NOMO-1 treated with dmso at 0.1 percent for 144 hours (cell line): ENCODE data around the gene ADARB2.
"Not testable (repeated sequence)": the region's sequence is repeated elsewhere in the genome, so short reads cannot be mapped to it uniquely, and the experiment has no call there.

ENCODE experiments used
- DNase-seq: peaks from one replicate; lab custom pipeline; 2025; ENCODE audit not compliant: unreplicated experiment; lab: John Stamatoyannopoulos, UW

The ADARB2 gene

GRCh38 chr10:1617376-1618317 lies 119.7 kb downstream of the ADARB2 start:
- DNase-seq = not testable (repeated sequence)

DNA sequence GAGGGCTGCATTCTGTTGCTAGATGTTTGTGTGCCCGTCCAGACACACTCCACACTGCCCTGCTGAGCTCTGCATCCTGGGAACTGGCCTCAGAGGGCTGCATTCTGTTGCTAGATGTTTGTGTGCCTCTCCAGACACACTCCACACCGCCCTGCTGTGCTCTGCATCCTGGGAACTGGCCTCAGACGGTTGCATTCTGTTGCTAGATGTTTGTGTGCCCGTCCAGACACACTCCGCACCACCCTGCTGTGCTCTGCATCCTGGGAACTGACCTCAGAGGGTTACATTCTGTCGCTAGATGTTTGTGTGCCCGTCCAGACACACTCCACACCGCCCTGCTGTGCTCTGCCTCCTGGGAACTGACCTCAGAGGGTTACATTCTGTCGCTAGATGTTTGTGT lies 120.6 kb downstream of the ADARB2 start:
- DNase-seq = not testable (repeated sequence)

- DNase-seq = no peak
Observed at GRCh38 chr10:1615186-1615954, 122.0 kb downstream of the ADARB2 start.

- DNase-seq = no peak
Observed at GRCh38 chr10:1613511-1613910, 123.8 kb downstream of the ADARB2 start.

DNA sequence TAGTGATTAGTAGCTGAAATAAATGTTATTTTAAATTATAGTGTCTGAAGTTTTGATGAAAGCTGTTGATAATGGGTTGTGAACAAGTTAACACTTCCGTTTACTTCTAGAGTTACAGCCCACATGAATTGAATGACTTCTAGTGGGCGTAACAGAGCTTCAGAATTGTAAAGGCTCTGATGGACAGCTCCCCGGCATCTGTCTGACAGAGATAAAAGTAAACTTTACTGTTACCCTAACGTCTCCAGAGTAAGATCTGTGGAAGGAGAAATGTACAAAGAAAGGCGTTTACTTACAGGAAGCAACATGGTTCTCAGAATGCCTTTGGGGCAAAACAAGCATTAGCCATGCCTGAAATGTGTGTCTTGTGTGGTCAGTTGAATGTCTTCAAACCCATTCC lies 124.4 kb downstream of the ADARB2 start:
- no peak for DNase-seq

- DNase-seq = no peak
Observed at GRCh38 chr10:1611936-1612550, 125.3 kb downstream of the ADARB2 start.

GRCh38 chr10:1610986-1611770 lies 126.1 kb downstream of the ADARB2 start:
- DNase-seq = no peak

DNA sequence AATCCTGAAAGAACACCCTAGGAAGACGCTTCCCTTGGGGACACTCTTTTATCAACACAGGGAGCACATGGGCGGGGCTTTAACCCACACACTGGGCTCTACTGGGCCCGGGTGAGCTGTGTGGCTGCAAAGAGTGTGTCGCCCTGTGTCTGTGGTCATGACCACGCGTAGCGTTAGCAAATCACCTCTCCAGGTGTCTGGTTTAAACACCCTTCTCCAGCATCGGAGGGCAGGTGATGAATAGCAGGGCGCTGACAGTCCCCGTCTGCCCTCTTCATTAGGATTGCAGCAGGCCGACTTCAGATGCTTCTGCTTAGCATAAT lies 127.7 kb downstream of the ADARB2 start:
- no peak for DNase-seq

- no peak for DNase-seq
Observed at GRCh38 chr10:1608851-1609647, 128.3 kb downstream of the ADARB2 start.

DNA sequence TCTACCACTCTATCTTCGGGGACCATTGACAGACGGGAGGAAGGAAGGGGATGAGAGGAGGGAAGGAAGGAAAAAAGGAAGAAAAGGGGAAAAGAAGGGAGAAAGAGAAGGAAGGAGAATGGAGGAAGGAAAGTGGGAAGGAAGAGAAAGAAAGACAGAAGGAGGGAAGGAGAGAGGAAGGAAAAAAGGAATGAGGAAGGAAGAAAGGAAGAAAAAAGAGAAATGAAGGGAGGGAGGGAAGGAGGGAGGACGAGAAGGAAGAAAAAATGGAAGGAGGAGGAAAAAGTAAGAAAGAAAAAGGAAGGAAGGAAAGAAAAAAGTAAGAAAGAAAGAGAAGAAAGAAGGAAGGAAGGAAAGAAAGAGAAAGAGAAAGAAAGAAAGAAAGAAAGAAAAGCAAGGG lies 128.9 kb downstream of the ADARB2 start:
- no peak for DNase-seq

- no peak for DNase-seq
Observed at GRCh38 chr10:1607466-1607865, 129.9 kb downstream of the ADARB2 start.

DNA sequence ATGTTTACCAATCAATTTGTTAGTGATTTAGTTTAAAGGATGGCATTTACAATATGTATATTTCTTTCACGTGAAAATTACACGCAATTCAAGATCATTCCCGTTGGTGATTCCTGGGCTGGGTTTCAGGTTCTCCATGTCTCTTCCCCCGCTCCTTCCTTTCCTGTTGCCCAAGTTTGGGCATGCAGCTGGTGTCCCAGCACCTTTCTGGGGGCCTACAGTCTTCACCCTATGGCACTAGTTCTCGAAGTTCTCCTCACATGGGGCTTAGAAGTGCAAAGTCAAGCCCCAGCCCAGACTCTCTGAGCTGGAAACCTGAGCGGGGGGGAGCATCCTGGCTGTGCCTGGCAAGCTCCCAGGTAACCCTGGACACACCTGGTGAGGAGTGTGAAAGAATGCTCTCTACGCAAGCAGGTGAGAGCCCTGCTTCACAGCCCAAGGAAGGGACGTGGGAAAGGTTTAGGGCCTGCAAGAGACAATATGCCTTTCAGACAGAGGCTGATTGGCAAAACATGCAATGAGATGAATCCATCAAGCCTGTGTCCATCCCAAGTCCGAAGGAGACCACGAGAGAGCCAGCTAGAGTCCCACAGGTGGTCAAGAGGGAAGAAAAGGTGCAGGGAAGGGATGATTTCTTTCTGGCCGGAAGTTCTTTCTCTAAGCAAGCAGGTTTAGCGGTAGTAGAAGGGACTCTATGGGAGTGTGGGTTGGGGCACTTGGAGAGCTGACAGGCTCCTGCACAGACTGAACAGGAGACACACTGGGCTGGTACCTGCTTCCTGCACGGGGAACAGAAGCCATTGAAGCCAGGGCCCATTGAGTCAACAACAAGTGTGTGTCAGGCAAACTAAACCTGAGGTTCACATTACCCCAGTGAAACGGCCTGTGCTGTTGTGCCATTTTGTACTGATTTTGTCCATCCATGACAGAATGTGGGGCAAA lies 131.1 kb downstream of the ADARB2 start:
- DNase-seq = no peak

DNA sequence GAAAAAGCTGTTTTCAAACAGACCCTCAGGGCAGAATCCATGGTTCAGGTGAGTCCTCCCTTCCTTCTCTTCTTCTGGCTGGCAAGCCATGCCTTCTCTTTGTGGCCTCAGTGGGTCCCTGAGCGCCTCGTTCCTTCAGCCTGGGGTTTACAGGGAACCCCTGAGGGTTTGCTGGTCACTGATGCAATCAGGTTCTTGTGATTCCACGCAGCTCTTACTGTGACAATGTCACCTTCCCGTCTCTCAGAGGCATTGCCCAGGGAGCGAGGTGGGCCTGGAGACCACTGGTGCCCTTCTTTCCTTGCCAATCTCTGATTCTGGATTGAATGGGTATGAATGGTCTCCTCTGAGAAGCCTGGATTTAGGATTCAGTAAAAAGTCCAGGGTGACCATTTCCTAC lies 132.2 kb downstream of the ADARB2 start:
- no peak for DNase-seq

GRCh38 chr10:1604246-1604645 lies 133.1 kb downstream of the ADARB2 start:
- no peak for DNase-seq

GRCh38 chr10:1603181-1603580 lies 134.1 kb downstream of the ADARB2 start:
- DNase-seq = no peak

- no peak for DNase-seq
Observed at GRCh38 chr10:1602037-1602484, 135.3 kb downstream of the ADARB2 start.

DNA sequence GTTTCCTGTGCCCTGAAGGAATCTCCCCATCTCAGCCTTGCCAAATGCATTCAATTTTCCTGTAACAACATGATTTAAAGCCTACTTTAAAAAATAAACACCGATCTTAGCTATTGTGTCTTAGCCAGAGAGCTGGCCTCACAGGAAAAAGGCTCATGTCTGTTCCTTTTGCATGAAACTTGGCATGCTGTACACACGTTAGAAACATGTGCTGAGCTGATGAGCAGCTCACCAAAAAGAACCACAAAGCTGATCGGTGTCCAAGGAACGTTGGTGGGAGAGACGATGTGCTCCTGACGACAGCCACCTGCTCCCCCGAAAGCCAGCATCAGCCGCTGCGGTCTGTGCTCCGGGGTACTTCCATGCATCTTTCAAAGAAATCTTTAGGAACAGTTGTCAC lies 135.9 kb downstream of the ADARB2 start:
- DNase-seq = no peak

DNA sequence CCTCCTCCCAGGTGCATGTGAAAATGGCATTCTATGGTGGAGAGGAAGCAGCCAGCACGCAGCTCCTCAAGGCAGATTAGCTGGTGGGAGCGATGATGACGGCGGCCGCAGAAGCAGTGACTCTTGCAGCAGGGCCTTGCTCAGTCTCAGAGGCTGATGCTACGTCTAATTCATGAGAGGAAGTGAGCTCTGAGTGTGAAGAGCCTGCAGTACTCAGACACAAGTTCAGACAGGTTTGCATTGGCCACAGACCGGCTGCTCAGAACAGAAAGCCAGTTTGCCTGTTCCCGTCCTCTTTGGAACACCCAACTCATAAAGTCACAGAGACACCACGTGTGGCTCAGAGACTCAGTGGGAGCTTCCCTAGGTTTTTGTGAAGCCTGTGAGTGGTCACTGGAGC lies 136.5 kb downstream of the ADARB2 start:
- DNase-seq = no peak
